NCI-H524 (cell line): ENCODE measurements around the gene ME2.
"Not testable (repeated sequence)": the region's sequence is repeated elsewhere in the genome, so short reads cannot be mapped to it uniquely, and the experiment has no call there.

Experiments used
- DNase-seq, 2 experiments: peaks; one replicate each; lab custom pipeline; 2025; lab: John Stamatoyannopoulos, UW

The ME2 gene

DNA sequence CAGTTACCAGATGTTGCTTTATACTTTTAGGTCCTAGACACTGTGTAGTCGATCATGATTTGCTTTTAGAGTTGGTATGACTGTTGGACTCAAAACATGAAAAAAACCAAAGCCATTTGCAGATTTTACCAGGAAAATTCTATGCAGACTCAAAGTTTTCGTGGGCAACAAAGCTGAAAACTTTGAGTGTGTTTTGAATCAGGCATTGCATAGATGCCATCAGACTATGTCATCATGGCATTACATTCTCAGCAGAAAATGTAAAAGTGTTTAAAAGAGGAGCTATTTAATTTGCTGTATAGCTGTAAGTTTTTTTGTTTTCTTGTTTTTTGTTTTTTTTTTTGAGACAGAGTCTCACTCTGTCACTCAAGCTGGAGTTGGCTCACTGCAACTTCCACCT, 45.5 kb downstream of the ME2 start:
- DNase-seq, result no peak

DNA sequence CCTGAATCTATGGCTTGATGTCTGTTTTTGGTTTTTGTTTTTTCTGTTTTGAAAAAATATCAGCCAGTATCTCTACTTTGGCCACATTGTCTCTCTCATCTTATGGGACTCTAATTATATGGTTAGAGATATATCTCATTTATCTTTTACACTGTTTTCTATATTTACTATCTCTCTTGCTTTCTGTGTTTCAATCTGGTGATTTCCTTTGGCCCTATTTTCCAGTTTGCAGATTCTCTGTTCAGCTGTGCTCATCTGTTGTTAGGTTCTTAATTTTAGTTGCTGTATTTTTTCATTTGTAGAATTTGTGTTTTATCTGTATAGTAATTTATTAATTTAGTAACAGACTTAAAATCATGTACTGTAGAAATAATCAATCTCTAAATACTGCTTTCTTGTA, 47.6 kb downstream of the ME2 start:
- no peak for DNase-seq

DNA sequence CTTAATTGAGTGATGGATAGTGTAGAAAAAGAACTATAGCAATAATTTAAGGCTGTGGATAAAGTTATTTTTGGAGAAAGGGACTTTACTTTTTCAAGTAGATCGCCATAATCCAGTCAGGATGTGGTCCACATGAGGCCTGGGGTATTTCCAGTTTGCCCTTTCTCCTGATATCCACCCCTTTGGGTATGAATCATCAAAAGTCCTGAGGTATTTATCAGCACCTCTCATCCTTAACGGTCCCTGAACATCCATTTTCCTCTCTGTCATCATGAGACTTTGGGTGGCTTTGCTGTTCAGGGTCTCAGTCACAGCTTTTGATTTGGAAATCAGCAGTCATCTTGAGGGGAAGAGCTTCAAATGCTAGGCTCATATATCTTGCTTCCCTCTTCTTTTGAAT, 49.6 kb downstream of the ME2 start:
- no peak for DNase-seq

DNA sequence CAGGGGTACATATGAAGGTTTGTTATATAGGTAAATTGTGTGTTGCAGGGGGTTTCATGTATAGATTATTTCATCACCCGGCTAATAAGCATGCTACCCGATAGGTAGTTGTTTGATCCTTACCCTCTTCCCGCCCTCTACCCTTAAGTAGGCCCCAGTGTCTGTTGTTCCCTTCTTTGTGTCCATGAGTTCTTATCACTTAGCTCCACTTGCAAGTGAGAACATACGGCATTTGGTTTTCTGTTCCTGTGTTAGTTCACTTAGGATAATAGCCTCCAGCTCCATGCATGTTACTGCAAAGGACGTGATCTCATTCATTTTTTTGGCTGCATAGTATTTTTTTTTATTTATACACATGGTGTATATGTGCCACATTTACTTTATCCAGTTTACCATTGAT, 54.8 kb downstream of the ME2 start:
- no peak for DNase-seq

DNA sequence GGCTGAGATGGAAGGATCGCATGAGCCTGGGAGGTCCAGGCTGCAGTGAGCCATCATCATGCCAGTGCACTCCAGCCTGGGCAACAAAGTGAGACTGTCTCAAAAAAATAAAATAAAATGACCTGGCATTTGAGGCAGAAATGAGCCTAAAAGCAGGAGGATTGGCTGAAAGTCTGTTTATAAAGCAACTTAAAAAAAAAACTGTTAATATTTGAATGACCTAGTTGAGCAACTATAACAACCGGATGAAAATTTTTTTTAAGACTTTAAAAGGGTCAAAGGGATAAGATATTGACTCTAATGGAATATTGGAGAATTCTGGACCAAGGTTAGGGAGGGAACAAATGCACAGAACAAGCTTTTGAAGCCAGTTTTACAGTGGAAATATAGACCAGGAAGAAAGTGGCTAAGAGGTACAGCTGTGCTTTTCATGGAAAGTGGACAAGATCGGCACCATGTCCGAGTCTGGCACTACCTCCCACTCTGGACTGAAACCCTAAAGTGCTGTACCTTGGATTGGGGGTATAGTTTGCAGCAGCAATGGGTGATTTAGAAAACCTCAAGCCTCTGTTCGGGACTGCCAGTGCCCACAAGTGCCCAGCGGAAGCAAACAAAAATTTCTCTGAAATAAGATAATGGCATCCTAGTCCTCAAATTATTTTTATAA, 55.8 kb downstream of the ME2 start:
- no peak for DNase-seq

DNA sequence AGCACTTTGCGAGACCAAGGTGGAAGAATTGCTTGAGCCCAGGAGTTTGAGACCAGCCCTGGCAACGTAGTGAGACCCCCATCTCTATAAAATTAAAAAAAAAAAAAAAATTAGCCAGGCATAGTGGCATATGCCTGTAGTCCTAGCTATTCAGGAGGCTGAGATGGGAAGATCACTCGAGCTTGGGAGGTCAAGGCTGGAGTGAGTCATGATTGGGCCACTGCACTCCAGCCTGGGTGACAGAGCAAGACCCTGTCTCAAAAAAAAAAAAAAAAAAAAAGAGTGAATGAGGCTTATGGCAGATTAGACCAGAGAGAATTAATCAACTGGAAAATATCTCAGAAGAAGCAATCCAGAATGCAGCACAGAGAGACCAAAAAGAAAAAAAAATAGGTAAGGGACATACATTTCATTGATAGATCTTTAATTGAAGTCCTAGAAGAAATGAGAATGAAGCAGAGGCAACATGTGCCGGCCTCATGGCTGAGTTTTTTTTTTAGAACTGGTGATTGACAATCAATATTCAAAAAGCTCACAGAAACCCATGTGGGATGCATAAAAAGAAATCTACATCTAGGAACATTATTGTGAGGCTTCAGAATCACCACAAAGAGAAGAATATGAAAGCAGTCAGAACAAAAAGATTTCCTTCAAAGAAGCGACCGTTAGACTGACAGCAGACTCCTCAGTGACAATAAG, 56.7 kb downstream of the ME2 start:
- no peak for DNase-seq

DNA sequence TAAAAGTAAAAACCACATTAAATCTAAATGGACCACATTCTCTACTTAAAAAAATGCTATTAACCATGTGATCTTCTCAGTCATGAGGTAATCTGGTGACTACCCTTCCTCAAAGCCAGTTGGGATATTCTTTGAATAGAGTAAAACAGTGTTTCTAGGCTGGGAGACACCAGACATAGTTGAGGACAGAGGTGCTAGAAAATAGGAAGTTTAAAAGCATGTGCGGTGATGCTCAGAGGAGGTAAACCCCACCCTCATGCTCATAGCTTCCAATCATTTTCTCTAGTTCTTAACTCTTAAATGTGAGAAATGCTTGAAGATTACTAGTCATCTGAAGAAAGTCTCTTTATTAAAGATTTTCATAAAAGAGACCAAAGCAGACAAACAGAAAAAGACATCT, 58.3 kb downstream of the ME2 start:
- no peak for DNase-seq

DNA sequence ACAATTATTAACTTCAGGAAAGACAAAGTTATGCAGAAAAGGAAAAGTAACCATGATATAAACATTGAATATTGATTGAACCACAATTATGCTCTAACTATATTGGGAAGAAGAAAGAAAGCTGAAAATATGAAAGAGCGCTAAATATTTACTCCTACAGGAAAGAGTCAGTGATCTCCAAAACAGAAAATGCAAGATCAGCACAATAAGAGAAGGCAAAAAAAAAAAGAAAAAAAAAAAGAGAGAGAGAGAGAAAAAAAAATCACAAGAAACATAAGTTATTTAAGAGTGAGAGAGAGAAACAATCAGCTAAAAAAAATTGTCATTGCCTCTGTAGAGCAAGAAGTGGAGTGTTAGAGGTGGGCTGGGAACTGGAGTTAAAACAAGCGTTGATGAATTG, 60.0 kb downstream of the ME2 start:
- DNase-seq, result no peak

DNA sequence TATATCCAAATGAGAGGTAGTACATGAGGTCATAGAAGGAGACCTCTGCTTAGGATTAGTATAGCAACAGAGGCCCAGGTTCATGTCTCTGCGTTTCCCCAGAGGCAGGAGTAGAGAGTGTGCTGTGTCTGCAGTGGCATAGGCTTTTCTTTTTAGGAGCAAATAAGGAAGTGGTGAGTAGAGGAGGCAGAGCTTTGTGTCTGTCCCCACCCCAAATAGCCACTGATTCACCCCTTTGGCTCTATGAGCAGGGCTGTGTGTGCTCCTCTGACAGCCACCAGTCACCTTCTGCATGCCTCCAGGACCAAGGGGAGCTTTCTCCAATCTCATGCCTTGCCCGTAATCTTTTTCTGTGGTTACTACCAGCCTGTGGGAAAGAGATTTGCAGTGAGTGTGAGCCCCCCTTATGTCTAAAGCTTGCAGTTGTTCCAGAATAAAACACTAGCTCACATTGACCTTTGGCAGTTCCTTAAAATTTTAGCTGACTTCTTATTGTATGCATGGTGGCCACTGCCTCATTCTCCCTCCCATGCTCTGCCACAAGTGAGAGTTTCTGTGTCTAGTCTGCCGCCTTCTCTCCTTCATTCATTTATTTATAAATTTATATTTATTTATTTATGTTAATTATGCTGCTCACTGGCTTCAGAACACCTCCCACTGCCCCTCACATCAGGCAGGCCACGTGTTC, 65.5 kb downstream of the ME2 start:
- DNase-seq, result no peak

DNA sequence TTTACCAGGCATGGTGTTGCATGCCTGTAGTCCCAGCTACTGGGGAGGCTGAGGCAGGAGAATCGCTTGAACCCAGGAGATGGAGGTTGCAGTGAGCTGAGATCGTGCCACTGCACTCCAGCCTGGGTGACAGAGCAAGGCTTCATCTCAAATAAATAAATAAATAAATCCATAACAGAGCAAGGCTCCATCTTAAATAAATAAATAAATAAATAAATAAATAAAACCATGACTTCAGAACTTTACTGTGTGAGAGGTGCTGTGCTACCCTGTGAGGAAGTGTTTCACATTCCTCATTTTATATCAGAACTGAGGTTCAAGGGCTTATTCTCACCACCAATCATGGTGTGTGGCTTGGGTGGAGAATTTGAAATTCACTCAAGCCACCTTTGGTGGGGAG, 67.0 kb downstream of the ME2 start:
- DNase-seq, result not testable (repeated sequence)

DNA sequence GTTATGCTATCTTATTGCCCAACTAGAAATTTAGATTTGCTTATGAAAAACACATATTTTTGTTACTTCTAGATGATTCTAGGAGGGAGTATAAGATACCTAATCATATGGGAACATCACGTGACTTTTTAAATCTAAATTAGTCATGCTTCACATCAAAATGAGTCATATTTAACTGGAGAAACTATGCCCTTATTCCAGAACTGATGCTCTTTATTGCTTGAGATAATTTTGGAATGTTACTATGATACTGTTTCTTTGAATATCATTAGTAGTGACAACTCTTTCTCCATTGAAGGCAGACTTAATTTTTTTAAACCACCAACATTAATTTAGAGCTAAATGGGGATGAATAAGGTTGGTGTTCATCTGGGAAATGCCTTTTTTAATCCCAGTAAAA, 69.0 kb downstream of the ME2 start:
- DNase-seq, result no peak

DNA sequence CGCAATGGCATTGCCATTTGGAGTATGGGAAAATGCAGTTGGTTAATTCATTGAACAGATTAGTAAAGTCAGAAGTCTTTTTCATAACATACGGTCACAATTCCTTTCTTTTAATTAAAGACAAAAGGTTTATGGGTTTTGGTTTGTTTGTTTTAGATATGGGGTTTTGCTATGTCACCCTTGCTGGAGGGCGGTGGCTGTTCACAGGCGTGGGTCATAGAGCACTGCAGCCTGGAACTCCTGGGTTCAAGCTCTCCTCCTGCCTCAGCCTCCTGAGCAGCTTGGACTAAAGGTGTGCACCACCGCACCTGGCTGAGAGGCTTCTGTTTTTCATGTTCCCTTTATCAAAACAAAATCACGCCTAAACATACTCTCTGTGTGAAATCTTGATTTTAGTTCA, 70.3 kb downstream of the ME2 start:
- no peak for DNase-seq

DNA sequence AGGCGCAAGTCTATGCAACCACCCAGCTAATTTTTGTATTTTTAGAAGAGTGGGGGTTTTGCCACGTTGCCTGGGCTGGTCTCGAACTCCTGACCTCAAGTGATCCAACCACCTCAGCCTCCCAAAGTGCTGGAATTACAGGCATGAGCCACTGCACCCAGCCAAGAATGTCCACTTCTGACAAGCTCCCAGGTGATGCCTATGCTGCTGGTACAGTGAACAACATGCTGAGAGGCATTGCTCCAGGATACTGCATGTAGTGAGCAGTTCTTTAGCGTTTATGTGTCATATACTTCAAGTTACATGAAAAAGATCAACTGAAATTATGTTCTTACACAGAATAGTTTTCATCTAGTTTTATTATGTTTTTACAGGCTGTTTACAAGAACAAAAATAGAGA, 71.7 kb downstream of the ME2 start:
- no peak for DNase-seq

DNA sequence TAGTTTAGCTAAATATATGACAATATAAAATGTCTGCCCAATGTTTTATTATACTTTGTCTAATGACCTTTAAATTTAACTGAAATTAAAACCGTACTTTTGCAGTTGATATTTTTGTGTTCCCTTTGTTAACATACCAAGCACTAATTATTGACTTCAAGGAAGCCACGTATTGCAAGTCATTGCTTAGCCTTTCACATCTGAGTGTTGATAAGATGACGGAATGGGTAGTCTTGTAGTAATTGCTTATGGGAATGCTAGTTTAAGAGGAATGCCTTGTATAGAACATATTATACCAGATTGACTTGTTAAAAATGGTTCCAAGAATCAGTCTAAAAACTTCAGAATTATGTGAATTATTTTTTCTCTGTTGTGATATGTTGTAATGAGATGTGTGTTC, 74.9 kb downstream of the ME2 start:
- no peak for DNase-seq

DNA sequence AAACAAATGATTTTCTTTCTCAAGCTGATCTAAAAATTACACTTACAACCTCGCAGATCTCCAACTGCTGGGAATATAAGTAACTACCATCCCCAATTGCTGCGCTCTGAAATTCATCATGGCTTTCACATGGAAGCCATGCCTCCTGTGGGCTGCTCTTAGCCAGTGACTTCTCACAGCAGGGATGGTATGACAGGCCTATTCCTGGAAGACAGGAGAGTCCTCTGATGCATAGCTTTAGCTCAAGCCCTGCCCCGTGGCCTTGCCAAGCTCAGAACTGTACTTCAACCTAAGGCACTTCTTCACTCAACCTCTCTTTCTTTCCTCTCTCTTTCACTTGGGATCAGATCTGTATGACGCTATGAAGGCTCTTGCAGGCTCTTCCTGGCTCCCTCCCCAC, 76.3 kb downstream of the ME2 start:
- no peak for DNase-seq

DNA sequence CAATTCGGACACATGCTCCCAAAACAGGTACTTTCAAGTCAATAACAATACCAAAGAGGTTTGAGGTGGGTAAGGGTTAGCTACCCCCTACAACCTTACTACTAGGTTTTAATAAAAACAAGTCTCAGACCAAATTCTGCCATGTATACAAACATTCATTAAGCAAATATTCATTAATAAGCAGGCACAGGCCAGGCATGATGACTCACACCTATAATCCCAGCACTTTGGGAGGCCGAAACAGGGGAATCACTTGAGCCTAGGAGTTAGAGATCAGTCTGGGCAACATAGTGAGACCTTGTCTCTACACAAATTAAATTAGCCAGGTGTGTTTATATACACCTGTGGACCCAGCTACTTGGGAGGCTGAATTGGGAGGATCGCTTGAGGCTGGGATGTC, 77.2 kb downstream of the ME2 start:
- DNase-seq, result no peak

DNA sequence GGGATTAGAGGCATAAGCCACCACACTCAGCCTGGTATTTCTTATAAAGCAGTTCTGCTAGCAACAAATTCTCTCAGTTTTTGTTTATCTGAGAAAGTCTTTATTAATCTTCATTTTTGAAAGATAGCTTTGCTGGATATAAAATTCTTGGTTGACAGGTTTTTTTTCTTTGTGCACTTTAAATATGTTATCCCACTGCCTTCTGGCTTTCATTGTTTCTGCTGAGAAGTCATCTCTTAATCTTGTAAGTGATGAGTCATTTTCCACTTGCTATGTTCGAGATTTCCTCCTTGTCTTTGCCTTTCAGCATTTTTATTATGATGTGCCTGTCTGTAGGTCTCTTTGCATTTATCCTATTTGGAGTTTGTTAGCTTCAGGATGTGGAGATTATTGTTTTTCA, 83.1 kb downstream of the ME2 start:
- DNase-seq, result no peak

DNA sequence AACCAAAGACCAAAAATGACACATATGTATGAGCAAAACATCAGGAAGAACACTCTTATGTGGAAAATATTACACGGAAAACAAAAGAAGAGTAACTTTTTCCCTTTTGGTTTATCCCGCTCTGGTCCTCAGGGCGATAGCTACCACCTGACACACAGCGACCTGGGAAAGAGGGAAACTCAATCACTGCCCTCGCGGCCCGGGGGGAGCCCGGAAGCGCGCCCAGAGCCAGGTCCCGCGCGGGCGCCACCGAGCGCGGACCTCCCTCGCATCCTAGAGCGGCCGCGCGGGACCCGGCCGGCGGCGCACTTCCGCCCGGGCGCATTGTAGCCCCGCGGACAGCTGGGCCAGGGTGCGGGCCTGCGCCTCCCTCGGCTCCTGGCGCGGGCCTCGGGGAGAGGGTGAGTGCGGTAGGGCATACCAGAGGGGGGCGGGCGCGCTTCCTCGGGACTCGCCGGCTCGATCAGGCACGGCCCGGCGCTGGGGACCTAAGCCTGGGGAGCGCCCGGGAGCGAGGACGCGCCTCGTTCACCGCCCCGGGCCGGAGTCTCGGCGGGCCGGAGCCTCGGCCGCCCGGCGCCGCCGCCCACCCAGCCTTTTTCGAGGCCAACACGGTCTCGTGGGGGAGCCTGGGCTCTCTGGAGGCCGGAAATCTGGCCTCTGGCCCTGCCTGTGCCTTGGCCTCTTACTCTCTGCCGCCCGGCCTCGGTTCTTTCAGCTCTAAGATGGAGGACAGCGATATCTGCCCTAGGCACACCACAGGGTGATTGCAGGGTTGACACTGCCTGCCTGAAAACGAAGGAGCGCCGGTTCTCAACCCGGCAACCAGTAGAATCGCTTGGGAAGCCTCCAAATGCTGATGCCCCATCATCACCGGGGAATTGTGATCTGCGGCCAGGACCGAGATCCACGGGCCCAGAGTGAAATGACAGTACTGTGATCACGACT, 89.1 kb downstream of the ME2 start, which contains the start of gene ELAC1:
ELAC1 (plus strand) TSS at position 327 of the 948 bp plus-strand sequence. CDS start 6,365 bp downstream, outside the sequence.
- peak; percentile 66 to 83 for DNase-seq

DNA sequence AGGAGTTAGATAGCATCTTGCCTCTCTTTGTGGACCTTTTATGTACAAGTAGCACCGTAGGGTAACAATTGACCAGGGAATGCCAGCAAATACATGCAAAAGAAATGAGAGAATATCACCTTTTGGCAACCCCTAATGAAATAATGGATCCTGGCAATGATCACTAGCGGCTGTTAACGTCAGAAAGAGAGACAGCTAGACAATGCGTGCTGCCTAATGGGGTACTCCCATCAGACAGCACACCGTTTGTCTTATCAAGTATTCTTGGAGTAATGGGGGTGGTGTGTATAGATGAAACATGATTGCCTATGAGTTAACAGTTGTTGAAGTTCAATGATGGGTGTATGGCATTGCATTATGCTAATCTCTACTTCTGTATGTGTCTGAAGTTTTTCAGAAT, 90.5 kb downstream of the ME2 start:
- DNase-seq, result no peak

DNA sequence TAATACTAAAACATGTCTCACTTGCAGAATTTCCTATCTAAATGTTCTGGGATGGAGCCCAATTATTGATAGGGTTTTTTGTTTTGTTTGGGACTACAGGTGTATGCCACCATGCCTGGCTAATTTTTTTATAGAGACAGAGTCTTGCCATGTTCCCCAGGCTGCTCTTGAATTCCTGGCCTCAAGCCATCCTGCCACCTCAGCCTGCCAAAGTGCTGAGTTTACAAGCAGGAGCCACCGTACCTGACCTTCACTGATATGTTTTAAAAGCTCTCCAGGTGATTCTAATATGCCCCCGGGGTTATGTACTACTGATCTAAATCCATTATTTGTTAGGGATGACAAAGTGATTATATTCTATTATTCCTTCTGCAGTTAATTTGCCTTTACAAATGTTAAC, 91.1 kb downstream of the ME2 start:
- DNase-seq, result no peak

DNA sequence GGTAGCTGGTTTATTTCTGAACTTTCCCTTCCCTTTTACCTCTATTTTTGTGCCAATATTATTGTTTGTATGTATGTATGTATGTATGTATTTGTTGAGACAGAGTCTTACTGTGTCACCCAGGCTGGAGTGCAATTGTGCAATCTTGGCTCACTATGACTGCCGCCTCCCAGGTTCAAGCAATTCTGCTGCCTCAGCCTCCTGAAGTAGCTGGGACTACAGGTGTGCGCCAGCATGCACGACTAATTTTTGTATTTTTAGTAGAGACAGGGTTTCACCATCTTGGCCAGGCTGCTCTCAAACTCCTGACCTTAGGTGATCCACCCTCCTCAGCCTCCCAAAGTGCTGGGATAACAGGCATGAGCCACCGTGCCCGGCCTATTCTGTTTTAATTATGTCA, 93.5 kb downstream of the ME2 start:
- not testable (repeated sequence) for DNase-seq
